ENCODE results near the gene ADGRF5.

GRCh38 chr6:46963039-46963438 is 41.3 kb upstream of the ADGRF5 start:
- TF ChIP-seq POLR2A (IDR thresholded peaks at IDR 0.05; ENCODE audit: low read length): no peak
- TF ChIP-seq GATA1 (IDR thresholded peaks at IDR 0.05; ENCODE audit: low read depth, low read length): no peak

All from erythroblast (primary cell).